Panc1 (cell line): ENCODE results near the gene ZIC4. TPM values are rescaled to one million over a fixed set of nuclear protein-coding genes. Genes with fewer than 3 reads are reported as not detected.

Source experiments
- ATAC-seq: fragments of 200-7000 bp; cut with Tn5 transposase; 2 replicates; pipeline ENCODE4 v1.9.1; 2020; ENCODE audit warnings: mild to moderate bottlenecking, moderate library complexity
- BruUV-seq: library from RNA; stranded (reverse); fragments of 400-500 nt; replicated peaks from 2 replicates; lab custom pipeline; 2021; lab: Mats Ljungman, UMichigan
- CTCF ChIA-PET: fragments of 300-600 bp; sonication (Branson Sonifier 250); formaldehyde crosslinking; loops from one replicate; lab custom pipeline; 2022; ENCODE audit warnings: antibody characterized with exemption; lab: Charles Lee
- POLR2A ChIA-PET: fragments of 300-600 bp; sonication (Branson Sonifier 250); formaldehyde crosslinking; loops from one replicate; lab custom pipeline; 2022; ENCODE audit warnings: antibody characterized with exemption; lab: Charles Lee
- DNase-seq: peaks from one replicate; pipeline ENCODE4 v3.0.0-alpha.2; 2010; ENCODE audit warnings: low read depth, low spot score
- H3K27ac ChIP-seq: 2 replicates; pipeline ENCODE4 v1.5.1; 2011; ENCODE audit warnings: mild to moderate bottlenecking, low read length, inconsistent platforms
- H3K27me3 ChIP-seq: fragments of 200-500 bp; sonication (Bioruptor generic); 2 replicates; pipeline ENCODE4 v1.6.0; 2014; ENCODE audit warnings: low read length, inconsistent platforms; ENCODE audit not compliant: control insufficient read depth, insufficient read depth
- H3K36me3 ChIP-seq: fragments of 200-500 bp; sonication (Bioruptor generic); 2 replicates; pipeline ENCODE4 v1.5.1; 2014; ENCODE audit warnings: inconsistent platforms, mild to moderate bottlenecking, low read length, moderate library complexity; ENCODE audit not compliant: control insufficient read depth, insufficient read depth
- H3K4me1 ChIP-seq: 2 replicates; pipeline ENCODE4 v1.5.1; 2011; ENCODE audit warnings: inconsistent platforms, mild to moderate bottlenecking, low read length, moderate library complexity; ENCODE audit not compliant: control insufficient read depth, insufficient read depth
- H3K4me3 ChIP-seq, 2 experiments: 2 replicates each; pipeline ENCODE4 v1.5.1; 2011 to 2012; ENCODE audit warnings: low read depth in 2 of 2, low read length in 2 of 2, mild to moderate bottlenecking in 2 of 2, inconsistent platforms in 1 of 2, moderate library complexity in 1 of 2
- H3K9me3 ChIP-seq: fragments of 200-500 bp; sonication (Bioruptor generic); 2 replicates; pipeline ENCODE4 v1.5.1; 2014; ENCODE audit warnings: low read depth, mild to moderate bottlenecking, inconsistent platforms, low read length, moderate library complexity; ENCODE audit not compliant: control insufficient read depth, insufficient read depth
- POLR2AphosphoS5 ChIP-seq: IDR thresholded peaks from 2 replicates; pipeline ENCODE4 v1.6.1; 2012; ENCODE audit warnings: mild to moderate bottlenecking, low read depth, low read length, moderate library complexity
- REST ChIP-seq, 2 experiments: IDR thresholded peaks; 2 replicates each; pipeline ENCODE4 v1.6.1; 2011 to 2012; ENCODE audit warnings: low read depth in 2 of 2, control low read depth in 1 of 2, low read length in 1 of 2, mild to moderate bottlenecking in 1 of 2, moderate library complexity in 1 of 2; ENCODE audit not compliant: insufficient read depth in 1 of 2
- SIN3A ChIP-seq: IDR thresholded peaks from 2 replicates; pipeline ENCODE4 v1.6.1; 2012; ENCODE audit warnings: low read depth, mild to moderate bottlenecking, low read length, moderate library complexity, borderline replicate concordance; ENCODE audit not compliant: insufficient read depth
- TCF7L2 ChIP-seq: IDR thresholded peaks from 2 replicates; pipeline ENCODE4 v1.6.1; 2011; ENCODE audit warnings: mild to moderate bottlenecking, low read depth, low read length, inconsistent platforms
- in situ Hi-C: cut with HindIII; loops from 2 replicates; pipeline ENCODE4 v1.10.0; 2016; ENCODE audit warnings: low sequenced_read_pairs, low pct_unique_long_range_greater_than_20kb
- intact Hi-C: fragments of 100-400 bp; cut with micrococcal nuclease; formaldehyde crosslinking; loops from one replicate; pipeline ENCODE4 v1.10.0; 2022; ENCODE audit not compliant: unreplicated experiment
- total RNA-seq: library from RNA; stranded (reverse); gene quantifications from one replicate; pipeline ENCODE4 v1.2.1, GENCODE V29; 2021; ENCODE audit not compliant: unreplicated experiment
- TF ChIP-seq, protein P1 (sequence below): fragments of 450-650 bp; IDR thresholded peaks from 2 replicates; pipeline ENCODE4 v1.5.1; 2017; ENCODE audit warnings: mild to moderate bottlenecking

ZIC4 gene
- total RNA-seq, 1 experiment from 2014 or later: not detected

GRCh38 chr3:147396712-147397046, 9.7 kb downstream of the ZIC4 start:
- TF ChIP-seq SIN3A: no peak
- DNase-seq: no peak
- Histone ChIP-seq H3K4me3 (no peak overlapping the region), H3K27ac (no peak overlapping the region), H3K9me3 (0 out of 2 replicates have a peak, but pooled peaks cover 2% of the 10 kb centered on the region), H3K36me3 (no peaks in the 10 kb centered on the region), H3K27me3 (no peaks in the 10 kb centered on the region), H3K4me1 (no peaks in the 10 kb centered on the region)
- intact Hi-C loops: no loop called here
- POLR2A ChIA-PET: no interaction called here
- BruUV-seq: no TSS peak
- no peak for ATAC-seq
- CTCF ChIA-PET: no interaction called here
- in situ Hi-C loops: no loop called here

DNA sequence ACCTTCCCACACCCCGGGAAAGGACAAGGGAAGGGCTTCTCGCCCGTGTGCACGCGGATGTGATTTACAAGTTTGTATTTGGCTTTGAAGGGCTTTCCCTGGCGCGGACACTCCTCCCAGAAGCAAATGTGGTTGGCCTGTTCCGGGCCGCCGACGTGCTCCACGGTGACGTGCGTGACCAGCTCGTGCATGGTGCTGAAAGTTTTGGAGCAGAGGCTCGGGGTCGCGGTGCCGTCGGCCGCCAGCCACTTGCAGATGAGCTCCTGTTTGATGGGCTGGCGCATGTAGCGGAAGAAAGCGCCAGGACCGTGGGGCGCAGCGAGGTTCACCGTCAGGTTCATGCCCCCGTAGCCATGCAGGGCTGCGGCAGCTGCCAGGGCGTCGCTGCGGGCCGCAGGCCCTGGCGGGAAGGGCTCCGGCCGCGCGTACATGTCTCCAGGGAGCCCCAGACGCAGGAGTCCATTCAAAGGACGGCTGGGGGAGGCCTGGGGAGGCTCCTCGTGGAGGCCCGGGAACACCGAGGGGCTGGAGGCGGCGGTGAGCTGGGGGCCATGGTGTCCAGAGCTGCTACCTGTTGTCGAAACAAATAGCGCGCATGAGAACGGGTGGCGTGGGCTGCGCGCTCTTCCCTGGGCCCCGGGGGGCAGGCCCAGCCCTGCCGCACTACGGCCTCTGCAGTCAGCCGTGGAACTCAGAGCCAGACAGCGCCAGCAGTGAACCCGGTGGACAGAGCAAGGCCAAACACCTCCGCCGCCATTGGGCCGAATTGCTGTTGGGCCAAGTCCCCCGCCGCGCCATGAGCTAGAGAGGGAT, 10.2 kb downstream of the ZIC4 start:
- no peak for ATAC-seq
- in situ Hi-C loops: no loop called here
- POLR2A ChIA-PET: no interaction called here

More for the DNA sequence above, 10.2 kb downstream of the ZIC4 start:
- intact Hi-C loops: no loop called here
- H3K27me3 ChIP-seq: no peaks in the 10 kb centered on the region
- DNase-seq: no peak
- CTCF ChIA-PET: no interaction called here
- no TSS peak for BruUV-seq
- H3K9me3 ChIP-seq: 0 out of 2 replicates have a peak, but pooled peaks cover 2% of the 10 kb centered on the region
- no peaks in the 10 kb centered on the region for H3K4me1 ChIP-seq
- no peaks in the 10 kb centered on the region for H3K36me3 ChIP-seq
- TF ChIP-seq POLR2AphosphoS5 (no peak), REST (IDR thresholded peaks at IDR 0.05; ENCODE audit: insufficient read depth in 1 of 2, low read depth in 2 of 2, low read length in 1 of 2) (no peak), TCF7L2 (no peak), SIN3A (no peak)
- TF ChIP-seq, protein P1, sequence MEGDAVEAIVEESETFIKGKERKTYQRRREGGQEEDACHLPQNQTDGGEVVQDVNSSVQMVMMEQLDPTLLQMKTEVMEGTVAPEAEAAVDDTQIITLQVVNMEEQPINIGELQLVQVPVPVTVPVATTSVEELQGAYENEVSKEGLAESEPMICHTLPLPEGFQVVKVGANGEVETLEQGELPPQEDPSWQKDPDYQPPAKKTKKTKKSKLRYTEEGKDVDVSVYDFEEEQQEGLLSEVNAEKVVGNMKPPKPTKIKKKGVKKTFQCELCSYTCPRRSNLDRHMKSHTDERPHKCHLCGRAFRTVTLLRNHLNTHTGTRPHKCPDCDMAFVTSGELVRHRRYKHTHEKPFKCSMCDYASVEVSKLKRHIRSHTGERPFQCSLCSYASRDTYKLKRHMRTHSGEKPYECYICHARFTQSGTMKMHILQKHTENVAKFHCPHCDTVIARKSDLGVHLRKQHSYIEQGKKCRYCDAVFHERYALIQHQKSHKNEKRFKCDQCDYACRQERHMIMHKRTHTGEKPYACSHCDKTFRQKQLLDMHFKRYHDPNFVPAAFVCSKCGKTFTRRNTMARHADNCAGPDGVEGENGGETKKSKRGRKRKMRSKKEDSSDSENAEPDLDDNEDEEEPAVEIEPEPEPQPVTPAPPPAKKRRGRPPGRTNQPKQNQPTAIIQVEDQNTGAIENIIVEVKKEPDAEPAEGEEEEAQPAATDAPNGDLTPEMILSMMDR: no peak
- H3K4me3 ChIP-seq: no peak overlapping the region
- no peak overlapping the region for H3K27ac ChIP-seq
